Activated CD4-positive, CD25-positive, alpha-beta regulatory T cell treated with anti-CD3 and anti-CD28 coated beads, Interleukin-2, amount 50 U/mL, for 72 hours (primary cell): Measurements from ENCODE around the gene EPB41.

Experiments
- DNase-seq: peaks from one replicate; pipeline ENCODE4 v3.0.0; 2021

Gene EPB41

GRCh38 chr1:28891256-28891655 lies 23.1 kb upstream of the EPB41 start:
- DNase-seq: no peak

GRCh38 chr1:28893403-28894102 lies 20.8 kb upstream of the EPB41 start:
- no peak for DNase-seq

- DNase-seq: no peak
These were observed 19.6 kb upstream of the EPB41 start for GRCh38 chr1:28894785-28895184.

GRCh38 chr1:28895896-28896608 lies 18.3 kb upstream of the EPB41 start:
- DNase-seq: no peak

- DNase-seq: no peak
These were observed 17.8 kb upstream of the EPB41 start for GRCh38 chr1:28896609-28896986.

GRCh38 chr1:28897789-28898188 lies 16.6 kb upstream of the EPB41 start:
- DNase-seq: no peak

GRCh38 chr1:28898405-28898881 lies 15.9 kb upstream of the EPB41 start:
- DNase-seq: no peak

- no peak for DNase-seq
These were observed 15.1 kb upstream of the EPB41 start for GRCh38 chr1:28899267-28899666.

- DNase-seq: no peak
These were observed 13.8 kb upstream of the EPB41 start for GRCh38 chr1:28900562-28900961.

- no peak for DNase-seq
These were observed 11.6 kb upstream of the EPB41 start for GRCh38 chr1:28902738-28903137.

GRCh38 chr1:28905921-28906666 lies 8.3 kb upstream of the EPB41 start:
- no peak for DNase-seq

GRCh38 chr1:28909198-28909597 lies 5.2 kb upstream of the EPB41 start:
- DNase-seq: no peak

GRCh38 chr1:28910379-28911115 lies 3.8 kb upstream of the EPB41 start:
- DNase-seq: no peak

GRCh38 chr1:28913786-28914227 lies 562 bp upstream of the EPB41 start:
- no peak for DNase-seq

GRCh38 chr1:28915031-28915895 lies 894 bp downstream of the EPB41 start:
- no peak for DNase-seq

- DNase-seq: no peak
These were observed 3.4 kb downstream of the EPB41 start for GRCh38 chr1:28917757-28918118.

GRCh38 chr1:28921286-28921869 lies 7.0 kb downstream of the EPB41 start:
- no peak for DNase-seq

- DNase-seq: no peak
These were observed 11.1 kb downstream of the EPB41 start for GRCh38 chr1:28925350-28925891.

GRCh38 chr1:28926629-28927265 lies 12.4 kb downstream of the EPB41 start:
- DNase-seq: no peak

- DNase-seq: no peak
These were observed 12.9 kb downstream of the EPB41 start for GRCh38 chr1:28927266-28927647.
